Astrocyte of the spinal cord (primary cell): ENCODE results near the gene PTPRO.

Experiments
- DNase-seq: peaks from one replicate; pipeline ENCODE4 v3.0.0; 2011; ENCODE audit warnings: low read depth, low spot score
- H3K4me3 ChIP-seq: 2 replicates; pipeline ENCODE4 v1.5.1; 2011; ENCODE audit warnings: low read depth, mild to moderate bottlenecking, low read length, moderate library complexity
- in situ Hi-C: cut with HindIII; loops from 2 replicates; pipeline ENCODE4 v1.10.0; 2017; ENCODE audit warnings: low sequenced_read_pairs
- TF ChIP-seq, protein P1 (sequence below): IDR thresholded peaks from 2 replicates; pipeline ENCODE4 v1.5.1; 2012; ENCODE audit warnings: low read depth, mild to moderate bottlenecking, low read length, inconsistent platforms

Gene PTPRO

DNA sequence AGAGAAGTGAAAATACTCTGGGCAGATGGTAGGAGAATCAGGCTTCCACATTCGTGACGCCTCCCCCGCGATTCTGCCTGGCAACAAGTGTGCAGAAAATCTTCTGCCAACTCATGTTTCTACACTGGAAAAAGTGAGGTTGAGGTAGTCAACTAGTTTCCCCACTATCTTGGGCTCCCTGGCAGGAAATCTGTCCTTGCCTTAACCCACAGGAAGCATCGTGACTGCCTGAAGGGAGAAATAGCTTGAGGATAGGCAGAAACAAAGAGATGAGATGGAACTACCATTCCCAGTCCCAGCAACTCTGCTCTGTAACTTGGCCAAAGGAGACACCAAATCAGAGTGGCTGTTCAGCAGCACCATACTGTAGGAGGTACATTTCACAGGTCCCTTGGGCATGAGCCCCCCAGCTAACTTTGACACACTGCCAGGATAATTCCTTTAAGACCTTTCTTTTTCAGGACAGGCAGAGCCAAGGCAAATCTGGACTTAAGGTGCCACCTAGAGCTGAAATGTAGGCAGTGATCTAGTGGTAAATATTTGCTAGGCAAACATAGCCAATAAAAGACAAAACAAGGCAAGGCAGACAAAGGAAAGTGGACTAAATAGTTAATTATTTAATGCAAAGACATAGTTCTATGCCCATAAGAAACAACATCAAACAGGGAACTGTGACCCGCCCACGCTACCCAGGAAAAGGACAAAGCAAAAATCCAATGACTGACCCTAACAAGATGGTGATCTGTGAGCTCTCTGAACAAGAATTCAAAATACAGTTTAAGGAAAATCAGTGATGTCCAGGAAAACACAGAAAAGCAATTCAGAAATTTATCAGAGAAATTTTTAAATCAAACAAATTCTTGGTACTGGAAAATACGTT is 205.1 kb downstream of the PTPRO start:
- TF ChIP-seq, protein P1, sequence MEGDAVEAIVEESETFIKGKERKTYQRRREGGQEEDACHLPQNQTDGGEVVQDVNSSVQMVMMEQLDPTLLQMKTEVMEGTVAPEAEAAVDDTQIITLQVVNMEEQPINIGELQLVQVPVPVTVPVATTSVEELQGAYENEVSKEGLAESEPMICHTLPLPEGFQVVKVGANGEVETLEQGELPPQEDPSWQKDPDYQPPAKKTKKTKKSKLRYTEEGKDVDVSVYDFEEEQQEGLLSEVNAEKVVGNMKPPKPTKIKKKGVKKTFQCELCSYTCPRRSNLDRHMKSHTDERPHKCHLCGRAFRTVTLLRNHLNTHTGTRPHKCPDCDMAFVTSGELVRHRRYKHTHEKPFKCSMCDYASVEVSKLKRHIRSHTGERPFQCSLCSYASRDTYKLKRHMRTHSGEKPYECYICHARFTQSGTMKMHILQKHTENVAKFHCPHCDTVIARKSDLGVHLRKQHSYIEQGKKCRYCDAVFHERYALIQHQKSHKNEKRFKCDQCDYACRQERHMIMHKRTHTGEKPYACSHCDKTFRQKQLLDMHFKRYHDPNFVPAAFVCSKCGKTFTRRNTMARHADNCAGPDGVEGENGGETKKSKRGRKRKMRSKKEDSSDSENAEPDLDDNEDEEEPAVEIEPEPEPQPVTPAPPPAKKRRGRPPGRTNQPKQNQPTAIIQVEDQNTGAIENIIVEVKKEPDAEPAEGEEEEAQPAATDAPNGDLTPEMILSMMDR, result peak; percentile 19
- no peak overlapping the region for H3K4me3 ChIP-seq
- DNase-seq, result no peak
- in situ Hi-C loops, result no loop called here

DNA sequence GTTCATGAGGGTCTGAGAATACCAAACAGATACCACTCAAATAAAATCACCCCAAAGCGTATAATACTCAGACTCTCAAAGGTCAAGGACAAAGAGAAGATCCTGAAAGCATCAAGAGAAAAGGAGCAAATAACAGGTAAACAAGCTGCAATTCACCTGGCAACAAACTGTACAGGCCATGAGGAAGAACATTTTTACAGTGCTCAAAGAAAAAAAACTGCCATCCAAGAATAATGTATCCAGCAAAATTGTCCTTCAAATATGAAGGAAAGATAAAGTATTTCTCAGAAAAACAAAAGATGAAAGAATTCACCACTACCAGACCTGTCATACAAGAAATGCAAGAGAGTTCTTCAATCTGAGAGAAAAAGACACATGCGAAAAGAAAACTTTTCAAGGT is 206.4 kb downstream of the PTPRO start:
- no peak for DNase-seq
- TF ChIP-seq, protein P1, result no peak
- in situ Hi-C loops, result no loop called here
- H3K4me3 ChIP-seq, result no peak overlapping the region

DNA sequence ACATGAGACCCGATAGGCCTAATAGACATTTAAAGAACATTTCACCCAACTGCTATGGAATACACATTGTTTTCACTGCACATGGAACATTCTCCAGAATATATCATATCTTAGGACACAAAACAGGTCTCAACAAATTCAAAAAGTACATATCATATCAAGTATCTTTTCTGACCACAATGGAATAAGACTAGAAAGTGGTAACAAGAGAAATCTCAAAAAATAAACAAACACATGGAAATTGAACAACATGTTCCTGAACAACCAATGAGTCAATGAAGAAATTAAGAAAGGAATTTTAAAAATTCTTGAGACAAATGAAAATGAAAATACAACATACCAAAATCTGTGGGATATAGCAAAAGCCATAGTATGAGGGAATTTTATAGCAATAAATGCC is 208.1 kb downstream of the PTPRO start:
- DNase-seq, result no peak
- TF ChIP-seq, protein P1, result no peak
- in situ Hi-C loops, result no loop called here
- no peak overlapping the region for H3K4me3 ChIP-seq

DNA sequence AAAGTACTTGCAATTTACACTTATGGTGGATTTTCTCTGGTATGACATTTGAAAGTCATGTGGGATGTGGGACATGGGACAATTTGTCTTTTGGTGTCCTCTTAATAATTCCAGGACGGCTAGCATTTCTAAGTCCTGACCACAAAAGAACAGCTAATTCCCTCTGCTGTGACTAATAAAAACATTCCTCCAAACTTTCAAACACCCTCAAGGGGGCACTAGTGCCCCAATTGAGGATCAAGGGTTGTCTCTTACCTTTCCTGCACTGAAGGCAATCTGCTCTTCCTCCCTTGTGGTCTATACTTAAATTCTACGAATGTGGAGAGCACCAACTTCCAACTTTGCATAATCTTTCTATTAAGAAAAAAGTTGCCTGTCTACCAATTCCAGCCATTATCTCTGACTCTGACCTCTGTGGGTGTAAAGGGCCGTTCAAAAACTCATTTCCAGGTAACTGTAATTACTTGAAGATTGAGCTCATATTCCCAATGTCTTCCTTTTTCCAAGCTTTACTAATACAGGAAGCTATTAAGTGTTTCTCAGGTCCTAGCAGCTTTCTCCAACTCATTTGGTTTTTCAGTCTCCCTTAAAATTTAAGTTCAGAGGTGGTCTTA is 210.2 kb downstream of the PTPRO start:
- TF ChIP-seq, protein P1, result peak; percentile 48
- peak; percentile 76 for DNase-seq
- H3K4me3 ChIP-seq, result no peak overlapping the region
- in situ Hi-C loops, result no loop called here

DNA sequence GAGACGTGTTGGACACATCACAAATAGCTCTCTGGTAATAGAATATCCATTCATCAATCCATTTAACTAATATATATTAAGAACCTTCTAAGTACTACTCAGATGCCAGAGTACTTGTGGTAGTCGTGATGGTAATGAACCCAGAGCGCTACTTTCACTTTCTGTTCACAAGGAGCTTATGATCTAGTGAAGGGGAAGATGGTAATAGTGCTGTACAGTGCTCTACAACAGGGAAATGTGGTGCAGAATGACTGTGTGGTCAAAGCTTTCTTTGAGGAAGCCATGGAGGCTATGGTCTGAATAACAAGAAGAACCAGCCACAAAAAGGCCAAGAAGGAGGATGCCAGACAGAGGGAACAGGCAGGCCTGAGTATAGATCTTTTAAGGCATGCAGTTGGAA is 212.0 kb downstream of the PTPRO start:
- no peak overlapping the region for H3K4me3 ChIP-seq
- in situ Hi-C loops, result no loop called here
- TF ChIP-seq, protein P1, result no peak
- DNase-seq, result peak; percentile 41

DNA sequence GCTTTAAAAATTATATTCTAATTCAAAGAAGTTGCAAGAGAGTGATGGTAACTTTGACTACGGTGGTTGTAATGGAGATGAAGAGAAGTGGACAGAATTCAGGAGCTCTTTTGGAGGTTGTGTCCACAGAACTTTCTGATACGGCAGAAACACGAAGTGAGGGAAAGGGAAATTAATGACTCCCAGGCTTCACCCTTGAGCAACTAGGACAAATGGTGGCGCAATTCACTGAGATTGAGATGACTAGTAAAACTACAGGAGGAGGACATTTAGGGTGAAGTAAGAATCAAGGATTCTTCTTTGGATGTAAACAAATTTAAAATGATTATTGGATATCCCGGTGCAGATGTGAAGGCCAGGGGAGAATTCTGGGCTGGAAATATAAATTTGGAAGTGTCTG is 212.6 kb downstream of the PTPRO start:
- DNase-seq, result no peak
- TF ChIP-seq, protein P1, result no peak
- no peak overlapping the region for H3K4me3 ChIP-seq
- in situ Hi-C loops, result no loop called here
